SU-DHL-6 (cell line): ENCODE data around the gene METRN.

Experiments
- H2AFZ ChIP-seq: fragments of 200-600 bp; sonication (generic); 2 replicates; pipeline ENCODE4 v1.6.1; 2014; ENCODE audit warnings: low read depth, mild to moderate bottlenecking, moderate library complexity, mixed read lengths, antibody characterized with exemption, low read length; ENCODE audit not compliant: severe bottlenecking
- H3F3A ChIP-seq: fragments of 200-600 bp; shearing (Covaris generic); 2 replicates; pipeline ENCODE4 v1.6.0; 2016; ENCODE audit warnings: antibody characterized with exemption, mild to moderate bottlenecking; ENCODE audit not compliant: insufficient read depth
- H3K27ac ChIP-seq: fragments of 200-600 bp; sonication (generic); 2 replicates; pipeline ENCODE4 v1.5.1; 2016; ENCODE audit warnings: low read depth, mild to moderate bottlenecking, low read length, moderate library complexity, mixed read lengths
- H3K27me3 ChIP-seq: fragments of 200-600 bp; sonication (generic), shearing (Covaris generic); 2 replicates; pipeline ENCODE4 v1.6.0; 2014; ENCODE audit warnings: mild to moderate bottlenecking, low read length
- H3K36me3 ChIP-seq: fragments of 200-600 bp; sonication (generic); 2 replicates; pipeline ENCODE4 v1.6.1; 2014; ENCODE audit warnings: mild to moderate bottlenecking, low read length, mixed read lengths
- H3K4me2 ChIP-seq: fragments of 300-600, 200-600 bp; shearing (Covaris generic), sonication (generic); 2 replicates; pipeline ENCODE4 v1.6.0; 2014; ENCODE audit warnings: low read length, low read depth, mild to moderate bottlenecking; ENCODE audit not compliant: poor library complexity, severe bottlenecking
- H3K4me3 ChIP-seq: fragments of 200-600 bp; sonication (generic); 2 replicates; pipeline ENCODE4 v1.5.1; 2014; ENCODE audit warnings: antibody characterized with exemption, low read length, mild to moderate bottlenecking, mixed read lengths; ENCODE audit not compliant: insufficient read depth, poor library complexity, severe bottlenecking
- H3K79me2 ChIP-seq: fragments of 200-600 bp; sonication (generic); 2 replicates; pipeline ENCODE4 v1.6.1; 2014; ENCODE audit warnings: mild to moderate bottlenecking, low read length, moderate library complexity; ENCODE audit not compliant: insufficient read depth
- H3K9ac ChIP-seq: fragments of 200-600 bp; sonication (generic); 2 replicates; pipeline ENCODE4 v1.7.0; 2014; ENCODE audit warnings: mild to moderate bottlenecking, low read length
- H3K9me2 ChIP-seq: fragments of 200-600 bp; sonication (generic); replicated peaks from 2 replicates; pipeline ENCODE4 v1.6.1; 2014; ENCODE audit warnings: low read length; ENCODE audit not compliant: insufficient read depth
- H3K9me3 ChIP-seq: fragments of 200-600 bp; sonication (generic); 2 replicates; pipeline ENCODE4 v1.6.1; 2014; ENCODE audit warnings: low read length, mixed read lengths; ENCODE audit not compliant: insufficient read depth
- H4K20me1 ChIP-seq: fragments of 200-600 bp; sonication (generic); 2 replicates; pipeline ENCODE4 v1.6.1; 2014; ENCODE audit warnings: low read depth, mild to moderate bottlenecking, antibody characterized with exemption, low read length, moderate library complexity, mixed read lengths
- EZH2phosphoT487 ChIP-seq: fragments of 200-600 bp; sonication (generic), shearing (Covaris generic); conservative IDR thresholded peaks from 2 replicates; pipeline ENCODE4 v1.6.1; 2018; ENCODE audit warnings: mild to moderate bottlenecking, antibody characterized with exemption, low read length, moderate library complexity, mixed read lengths
- TF ChIP-seq, protein P1 (sequence below): fragments of 200-600 bp; sonication (generic); IDR thresholded peaks from one replicate; pipeline ENCODE4 v1.5.1; 2017; ENCODE audit warnings: antibody characterized with exemption, mild to moderate bottlenecking, low read length, moderate library complexity; ENCODE audit not compliant: insufficient read depth, poor library complexity, severe bottlenecking

The METRN gene

GRCh38 chr16:695355-696089 lies 19.4 kb upstream of the METRN start:
- H3K9me3 ChIP-seq = no peaks in the 10 kb centered on the region
- H3F3A ChIP-seq = 0 out of 2 replicates have a peak, but pooled peaks cover 3% of the 10 kb centered on the region
- no peaks in the 10 kb centered on the region for H3K27me3 ChIP-seq
- H3K79me2 ChIP-seq = no peaks in the 10 kb centered on the region
- no peak overlapping the region for H3K27ac ChIP-seq
- H3K36me3 ChIP-seq = no peaks in the 10 kb centered on the region
- H3K4me2 ChIP-seq = peak overlapping the region; percentile 41
- no peak overlapping the region for H3K9ac ChIP-seq
- H3K9me2 ChIP-seq = no peaks in the 10 kb centered on the region
- no peak for TF ChIP-seq EZH2phosphoT487
- TF ChIP-seq, protein P1, sequence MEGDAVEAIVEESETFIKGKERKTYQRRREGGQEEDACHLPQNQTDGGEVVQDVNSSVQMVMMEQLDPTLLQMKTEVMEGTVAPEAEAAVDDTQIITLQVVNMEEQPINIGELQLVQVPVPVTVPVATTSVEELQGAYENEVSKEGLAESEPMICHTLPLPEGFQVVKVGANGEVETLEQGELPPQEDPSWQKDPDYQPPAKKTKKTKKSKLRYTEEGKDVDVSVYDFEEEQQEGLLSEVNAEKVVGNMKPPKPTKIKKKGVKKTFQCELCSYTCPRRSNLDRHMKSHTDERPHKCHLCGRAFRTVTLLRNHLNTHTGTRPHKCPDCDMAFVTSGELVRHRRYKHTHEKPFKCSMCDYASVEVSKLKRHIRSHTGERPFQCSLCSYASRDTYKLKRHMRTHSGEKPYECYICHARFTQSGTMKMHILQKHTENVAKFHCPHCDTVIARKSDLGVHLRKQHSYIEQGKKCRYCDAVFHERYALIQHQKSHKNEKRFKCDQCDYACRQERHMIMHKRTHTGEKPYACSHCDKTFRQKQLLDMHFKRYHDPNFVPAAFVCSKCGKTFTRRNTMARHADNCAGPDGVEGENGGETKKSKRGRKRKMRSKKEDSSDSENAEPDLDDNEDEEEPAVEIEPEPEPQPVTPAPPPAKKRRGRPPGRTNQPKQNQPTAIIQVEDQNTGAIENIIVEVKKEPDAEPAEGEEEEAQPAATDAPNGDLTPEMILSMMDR = no peak
- H3K4me3 ChIP-seq = no peak overlapping the region
- no peak overlapping the region for H2AFZ ChIP-seq
- H4K20me1 ChIP-seq = no peaks in the 10 kb centered on the region

DNA sequence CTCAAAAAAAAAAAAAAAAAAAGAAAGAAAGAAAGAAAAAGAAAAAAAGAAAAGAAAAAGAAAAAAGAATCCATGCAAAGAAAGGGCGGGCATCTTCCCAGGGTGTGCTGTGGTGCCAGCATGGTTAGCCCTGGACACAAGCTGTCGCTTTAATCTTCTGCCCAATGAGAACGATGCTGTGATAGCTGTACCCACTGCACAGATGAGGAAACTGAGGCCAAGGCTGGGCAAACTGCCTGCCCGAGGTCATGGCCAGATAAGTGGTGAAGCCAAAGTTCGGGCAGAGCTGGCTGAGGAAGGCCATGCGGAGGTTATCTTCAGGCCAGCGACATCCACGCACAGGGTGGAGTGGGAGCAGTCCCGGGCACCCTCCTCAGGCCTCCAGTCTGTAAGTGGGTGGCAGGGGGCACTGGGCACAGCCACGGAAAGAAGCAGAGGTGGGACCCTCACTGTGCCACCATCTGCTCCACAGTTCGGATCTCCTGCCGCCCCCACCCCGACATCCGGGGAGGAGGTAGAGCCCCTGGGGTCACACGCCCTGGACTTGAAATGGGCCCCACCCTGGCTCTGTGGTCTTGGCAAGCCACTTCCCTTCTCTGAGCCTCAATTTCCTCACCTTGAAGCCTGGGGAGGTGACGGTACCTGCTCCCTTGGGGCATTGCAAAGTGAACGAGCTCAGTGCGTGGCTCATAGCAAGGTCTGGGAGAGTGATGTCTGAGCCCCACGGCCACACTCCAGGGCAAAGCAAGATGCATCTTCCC lies 15.8 kb upstream of the METRN start:
- no peak overlapping the region for H3K4me3 ChIP-seq
- H2AFZ ChIP-seq = no peak overlapping the region
- H3K27me3 ChIP-seq = no peaks in the 10 kb centered on the region
- no peaks in the 10 kb centered on the region for H3K9me2 ChIP-seq
- no peak overlapping the region for H3K27ac ChIP-seq
- no peaks in the 10 kb centered on the region for H3K36me3 ChIP-seq
- no peaks in the 10 kb centered on the region for H4K20me1 ChIP-seq
- no peaks in the 10 kb centered on the region for H3K79me2 ChIP-seq
- H3K4me2 ChIP-seq = no peak overlapping the region
- no peak for TF ChIP-seq EZH2phosphoT487
- TF ChIP-seq, protein P1 = no peak
- H3F3A ChIP-seq = no peaks in the 10 kb centered on the region
- H3K9me3 ChIP-seq = no peaks in the 10 kb centered on the region
- no peak overlapping the region for H3K9ac ChIP-seq

DNA sequence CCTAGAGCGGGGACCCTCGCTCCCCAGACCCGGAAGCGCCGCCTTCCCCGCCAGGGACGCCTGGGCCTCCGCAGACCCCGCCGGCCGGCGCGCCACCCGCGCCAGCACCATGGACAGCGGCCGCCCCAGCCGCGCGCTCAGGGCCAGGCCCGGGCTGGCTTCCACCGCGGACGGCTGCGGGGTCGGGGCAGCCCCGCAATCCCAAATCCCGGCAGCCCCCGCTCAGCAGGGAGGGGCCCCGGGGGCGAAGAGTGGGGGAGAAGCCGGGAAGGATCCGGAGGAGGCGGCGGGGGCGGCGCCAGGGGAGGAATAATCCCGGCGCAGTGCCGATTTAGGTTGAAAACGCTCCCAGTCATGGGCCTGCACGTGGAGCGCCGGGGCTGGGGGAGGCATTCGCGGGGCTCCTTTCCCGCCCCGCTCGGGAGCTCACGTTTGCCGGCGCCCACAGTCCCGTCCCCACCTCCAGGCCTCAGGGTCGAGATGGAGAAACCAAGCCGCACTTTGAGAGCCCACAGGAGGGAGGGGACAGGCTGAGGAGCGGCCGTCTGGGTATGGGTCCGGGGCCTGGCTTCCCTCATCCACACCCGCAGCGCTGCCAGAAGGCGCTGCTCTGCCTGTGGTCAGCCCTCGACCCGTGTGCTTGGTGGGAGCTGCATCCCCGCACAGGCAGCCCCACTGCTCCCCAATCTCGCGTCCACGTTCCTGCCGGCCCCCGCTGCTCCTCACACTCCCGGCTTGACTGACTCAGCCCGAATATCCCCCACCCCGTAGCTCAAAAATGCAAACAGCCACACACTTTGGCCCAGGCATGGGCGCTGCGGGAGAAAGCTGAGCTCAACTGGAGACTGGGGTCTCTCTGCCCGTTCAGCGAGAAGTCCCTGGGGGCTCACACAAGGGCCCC lies 14.0 kb upstream of the METRN start:
- H3K27me3 ChIP-seq = no peaks in the 10 kb centered on the region
- no peak overlapping the region for H3K27ac ChIP-seq
- no peak overlapping the region for H3K4me3 ChIP-seq
- H4K20me1 ChIP-seq = no peaks in the 10 kb centered on the region
- H3K9me2 ChIP-seq = no peaks in the 10 kb centered on the region
- H3F3A ChIP-seq = no peaks in the 10 kb centered on the region
- no peaks in the 10 kb centered on the region for H3K9me3 ChIP-seq
- no peaks in the 10 kb centered on the region for H3K36me3 ChIP-seq
- no peak for TF ChIP-seq EZH2phosphoT487
- TF ChIP-seq, protein P1 = no peak
- no peak overlapping the region for H2AFZ ChIP-seq
- H3K9ac ChIP-seq = no peak overlapping the region
- no peak overlapping the region for H3K4me2 ChIP-seq
- H3K79me2 ChIP-seq = no peaks in the 10 kb centered on the region
